ENCODE measurements around the gene LRRC51.

LRRC51 gene

GRCh38 chr11:72083414-72083813 lies 2.8 kb downstream of the LRRC51 start:
- no peak for DNase-seq (ENCODE audit: extremely low read depth, low read depth)
- no peak for TF ChIP-seq CTCF (IDR thresholded peaks at IDR 0.05; ENCODE audit: low read depth, low read length)

- no peak for DNase-seq (ENCODE audit: extremely low read depth, low read depth)
- no peak for TF ChIP-seq CTCF (IDR thresholded peaks at IDR 0.05; ENCODE audit: low read depth, low read length)
Observed at GRCh38 chr11:72084076-72084475, 3.4 kb downstream of the LRRC51 start.

GRCh38 chr11:72084965-72085364 lies 4.3 kb downstream of the LRRC51 start:
- no peak for DNase-seq (ENCODE audit: extremely low read depth, low read depth)
- TF ChIP-seq CTCF (IDR thresholded peaks at IDR 0.05; ENCODE audit: low read depth, low read length) = no peak

- no peak for TF ChIP-seq CTCF (IDR thresholded peaks at IDR 0.05; ENCODE audit: low read depth, low read length)
- DNase-seq (ENCODE audit: extremely low read depth, low read depth) = no peak
Observed at GRCh38 chr11:72085621-72086351, 5.1 kb downstream of the LRRC51 start.

GRCh38 chr11:72088076-72088808 lies 7.6 kb downstream of the LRRC51 start:
- DNase-seq (ENCODE audit: extremely low read depth, low read depth) = no peak
- TF ChIP-seq CTCF (IDR thresholded peaks at IDR 0.05; ENCODE audit: low read depth, low read length) = no peak

GRCh38 chr11:72091292-72091691 lies 10.6 kb downstream of the LRRC51 start:
- TF ChIP-seq CTCF (IDR thresholded peaks at IDR 0.05; ENCODE audit: low read depth, low read length) = peak; percentile 92
- DNase-seq (ENCODE audit: extremely low read depth, low read depth) = no peak

GRCh38 chr11:72098741-72099140 lies 18.1 kb downstream of the LRRC51 start:
- no peak for TF ChIP-seq CTCF (IDR thresholded peaks at IDR 0.05; ENCODE audit: low read depth, low read length)
- DNase-seq (ENCODE audit: extremely low read depth, low read depth) = no peak

Data from AG09319 (cell line).